HCT116 (cell line): ENCODE results near the gene NACAD. TPM values are rescaled to one million over a fixed set of nuclear protein-coding genes. Genes with fewer than 3 reads are reported as not detected.

ENCODE experiments used
- ATAC-seq: fragments of 200-7000 bp; cut with Tn5 transposase; 2 replicates; pipeline ENCODE4 v1.9.1; 2020; ENCODE audit warnings: mild to moderate bottlenecking, moderate library complexity
- BruUV-seq: library from RNA; stranded (reverse); fragments of 400-500 nt; replicated peaks from 2 replicates; lab custom pipeline; 2021; lab: Mats Ljungman, UMichigan
- CTCF ChIA-PET: fragments of 300-600 bp; sonication (Branson Sonifier 250); formaldehyde crosslinking; loops from one replicate; lab custom pipeline; 2021; ENCODE audit warnings: antibody characterized with exemption; lab: Charles Lee
- POLR2A ChIA-PET: fragments of 300-600, 350-600 bp; sonication (Branson Sonifier 250); formaldehyde crosslinking; loops from one replicate; lab custom pipeline; 2021; ENCODE audit warnings: antibody characterized with exemption; lab: Charles Lee
- RAD21 ChIA-PET, 2 experiments: fragments of 300-600 bp; sonication (Branson Sonifier 250); formaldehyde crosslinking; loops; one replicate each; lab custom pipeline; 2023; ENCODE audit warnings: low total read pairs in 2 of 2; ENCODE audit not compliant: uncharacterized antibody in 2 of 2, unreplicated experiment in 2 of 2, low non-redundant PET in 1 of 2; lab: Charles Lee
- DNase-seq: peaks from one replicate; pipeline ENCODE4 v3.0.0-alpha.2; 2010; ENCODE audit warnings: low read depth, low spot score
- H2AFZ ChIP-seq: fragments of 200-600 bp; shearing (Covaris generic), sonication (generic); 2 replicates; pipeline ENCODE4 v1.6.1; 2017; ENCODE audit warnings: low read depth, mixed run types, mixed read lengths, antibody characterized with exemption, low read length; ENCODE audit not compliant: poor library complexity, severe bottlenecking
- H3K27ac ChIP-seq: 2 replicates; pipeline ENCODE4 v1.5.1; 2012; ENCODE audit warnings: low read depth, low read length
- H3K27me3 ChIP-seq: fragments of 200-600 bp; sonication (generic); 2 replicates; pipeline ENCODE4 v1.6.1; 2016; ENCODE audit warnings: mixed run types, low read length, mixed read lengths; ENCODE audit not compliant: insufficient read depth
- H3K36me3 ChIP-seq, 2 experiments: fragments of 200-500 bp in 1 of 2; fragments of 200-600 bp in 1 of 2; sonication (Bioruptor generic) in 1 of 2; sonication (generic) in 1 of 2; 2 replicates each; pipeline versions ENCODE4 v1.5.1 to v1.6.1; 2014 to 2016; ENCODE audit warnings: low read length in 2 of 2, inconsistent platforms in 1 of 2, mixed read lengths in 1 of 2, mixed run types in 1 of 2; ENCODE audit not compliant: insufficient read depth in 2 of 2, control insufficient read depth in 1 of 2
- H3K4me1 ChIP-seq, 2 experiments: fragments of 200-600 bp in 1 of 2; sonication (generic) in 1 of 2; 2 replicates each; pipeline versions ENCODE4 v1.5.1 to v1.6.1; 2012 to 2017; ENCODE audit warnings: low read length in 2 of 2, inconsistent platforms in 1 of 2, mild to moderate bottlenecking in 1 of 2, mixed read lengths in 1 of 2, mixed run types in 1 of 2, moderate library complexity in 1 of 2; ENCODE audit not compliant: insufficient read depth in 2 of 2, control insufficient read depth in 1 of 2
- H3K4me2 ChIP-seq: fragments of 200-600 bp; sonication (generic); 2 replicates; pipeline ENCODE4 v1.6.1; 2017; ENCODE audit warnings: mixed run types, low read length, mixed read lengths
- H3K4me3 ChIP-seq, 2 experiments: fragments of 200-600 bp in 1 of 2; sonication (generic) in 1 of 2; replicated peaks in 1 of 2; 2 replicates each; pipeline ENCODE4 v1.5.1; 2011 to 2016; ENCODE audit warnings: low read length in 2 of 2, control low read depth in 1 of 2, low read depth in 1 of 2, mild to moderate bottlenecking in 1 of 2, mixed read lengths in 1 of 2, mixed run types in 1 of 2
- H3K79me2 ChIP-seq: fragments of 200-600 bp; sonication (generic); 2 replicates; pipeline ENCODE4 v1.6.1; 2017; ENCODE audit warnings: mild to moderate bottlenecking, mixed run types, low read length, moderate library complexity, mixed read lengths; ENCODE audit not compliant: insufficient read depth
- H3K9ac ChIP-seq: fragments of 200-600 bp; sonication (generic); 2 replicates; pipeline ENCODE4 v1.6.1; 2016; ENCODE audit warnings: low read length, mixed read lengths
- H3K9me2 ChIP-seq: fragments of 200-600 bp; sonication (generic), shearing (Covaris generic); 2 replicates; pipeline ENCODE4 v1.6.1; 2017; ENCODE audit warnings: mixed run types, mild to moderate bottlenecking, moderate library complexity; ENCODE audit not compliant: insufficient read depth
- H3K9me3 ChIP-seq, 2 experiments: fragments of 200-500 bp in 1 of 2; fragments of 200-600 bp in 1 of 2; sonication (Bioruptor generic) in 1 of 2; sonication (generic) in 1 of 2; 2 replicates each; pipeline ENCODE4 v1.6.1; 2014 to 2017; ENCODE audit warnings: low read length in 2 of 2, mixed read lengths in 2 of 2, inconsistent platforms in 1 of 2, low read depth in 1 of 2, mild to moderate bottlenecking in 1 of 2, mixed run types in 1 of 2, moderate library complexity in 1 of 2; ENCODE audit not compliant: control insufficient read depth in 1 of 2, insufficient read depth in 1 of 2
- H4K20me1 ChIP-seq: fragments of 200-600 bp; sonication (generic), shearing (Covaris generic); 2 replicates; pipeline ENCODE4 v1.6.1; 2017; ENCODE audit warnings: mixed run types, mild to moderate bottlenecking, moderate library complexity; ENCODE audit not compliant: insufficient read depth
- ATF3 ChIP-seq: IDR thresholded peaks from 2 replicates; pipeline ENCODE4 v1.6.1; 2012
- CBX3 ChIP-seq: IDR thresholded peaks from 2 replicates; pipeline ENCODE4 v1.6.1; 2012; ENCODE audit warnings: low read depth
- CEBPB ChIP-seq: IDR thresholded peaks from 2 replicates; pipeline ENCODE4 v1.6.1; 2012; ENCODE audit warnings: low read depth
- CTCF ChIP-seq, 3 experiments: fragments of 200-600 bp in 1 of 3; sonication (generic) in 1 of 3; IDR thresholded peaks in 2 of 3; conservative IDR thresholded peaks in 1 of 3; 2 replicates each; pipeline ENCODE4 v1.5.1; 2012 to 2017; ENCODE audit warnings: low read depth in 2 of 3, low read length in 2 of 3, antibody characterized with exemption in 1 of 3, borderline replicate concordance in 1 of 3, control low read depth in 1 of 3, mild to moderate bottlenecking in 1 of 3, mixed read lengths in 1 of 3, mixed run types in 1 of 3, moderate library complexity in 1 of 3; ENCODE audit not compliant: insufficient read depth in 1 of 3
- EGR1 ChIP-seq: IDR thresholded peaks from 2 replicates; pipeline ENCODE4 v1.6.1; 2012; ENCODE audit warnings: low read depth
- ELF1 ChIP-seq: IDR thresholded peaks from 2 replicates; pipeline ENCODE4 v1.6.1; 2012; ENCODE audit warnings: low read depth, borderline replicate concordance
- EZH2phosphoT487 ChIP-seq: fragments of 200-600 bp; IDR thresholded peaks from 2 replicates; pipeline ENCODE4 v1.6.1; 2018; ENCODE audit warnings: antibody characterized with exemption, borderline replicate concordance
- MAX ChIP-seq: IDR thresholded peaks from 2 replicates; pipeline ENCODE4 v1.6.1; 2012
- POLR2A ChIP-seq: IDR thresholded peaks from 2 replicates; pipeline ENCODE4 v1.7.0; 2011; ENCODE audit warnings: borderline replicate concordance; ENCODE audit not compliant: insufficient read depth, insufficient read length; ENCODE audit errors: extremely low read depth
- POLR2AphosphoS5 ChIP-seq: IDR thresholded peaks from 2 replicates; pipeline ENCODE4 v1.6.1; 2011; ENCODE audit warnings: mild to moderate bottlenecking, low read depth, low read length, moderate library complexity
- SIN3A ChIP-seq: IDR thresholded peaks from 2 replicates; pipeline ENCODE4 v1.6.1; 2012; ENCODE audit warnings: low read depth
- SP1 ChIP-seq: IDR thresholded peaks from 2 replicates; pipeline ENCODE4 v1.6.1; 2012; ENCODE audit warnings: low read depth
- TCF7L2 ChIP-seq: IDR thresholded peaks from 2 replicates; pipeline ENCODE4 v1.7.0; 2011; ENCODE audit warnings: borderline replicate concordance, inconsistent platforms; ENCODE audit not compliant: insufficient read depth, insufficient read length; ENCODE audit errors: extremely low read depth
- ZBTB33 ChIP-seq: IDR thresholded peaks from 2 replicates; pipeline ENCODE4 v1.6.1; 2011; ENCODE audit warnings: mild to moderate bottlenecking, low read length, moderate library complexity; ENCODE audit not compliant: insufficient replicate concordance; ENCODE audit errors: extremely low read depth
- ZFX ChIP-seq: fragments of 450-650 bp; IDR thresholded peaks from 2 replicates; pipeline ENCODE4 v1.6.1; 2017
- ZNF274 ChIP-seq: fragments of 200-500 bp; sonication (Bioruptor generic); IDR thresholded peaks from 2 replicates; pipeline ENCODE4 v1.6.1; 2014; ENCODE audit warnings: mild to moderate bottlenecking, low read depth, low read length, inconsistent platforms
- intact Hi-C: fragments of 100-400 bp; cut with micrococcal nuclease; formaldehyde crosslinking; loops from 2 replicates; pipeline ENCODE4 v1.10.0; 2022
- total RNA-seq: library from RNA; stranded (reverse); gene quantifications from one replicate; pipeline ENCODE4 v1.2.1, GENCODE V29; 2021; ENCODE audit not compliant: unreplicated experiment

Gene NACAD
- total RNA-seq, 1 experiment from 2014 or later, result 0.05 TPM

GRCh38 chr7:45066409-45066808, 22.4 kb downstream of the NACAD start:
- no TSS peak for BruUV-seq
- Histone ChIP-seq H3K9ac (no peak overlapping the region), H3K4me1 (peaks cover 12 to 20% of the 10 kb centered on the region in 2 experiments), H2AFZ (no peak overlapping the region), H3K9me3 (no peaks in the 10 kb centered on the region), H3K4me3 (no peak overlapping the region), H3K79me2 (peaks cover 4% of the 10 kb centered on the region; the same call in 1 of the 2 replicates), H3K27me3 (no peaks in the 10 kb centered on the region), H3K36me3 (no peaks in the 10 kb centered on the region; a peak in 1 of 4 replicates), H4K20me1 (no peaks in the 10 kb centered on the region), H3K9me2 (no peaks in the 10 kb centered on the region), H3K4me2 (no peak overlapping the region), H3K27ac (no peak overlapping the region)
- ChIA-PET POLR2A (no interaction called here), CTCF (no interaction called here), RAD21 (interaction anchor here in 1 of 2 experiments (0.6 kb wide), 1 partner anchor 67 kb away, joined by 6 read pairs; no protein-coding TSS in a partner anchor)
- TF ChIP-seq ZBTB33 (no peak), SP1 (no peak), ATF3 (no peak), TCF7L2 (no peak), SIN3A (no peak), POLR2A (no peak), CTCF (IDR thresholded peaks at IDR 0.05 in 2 of 3, conservative IDR thresholded peaks at IDR 0.05 in 1 of 3; ENCODE audit: borderline replicate concordance in 1 of 3, insufficient read depth in 1 of 3, low read depth in 2 of 3, low read length in 2 of 3) (no peak), EGR1 (no peak), MAX (no peak), ZNF274 (no peak), CEBPB (no peak), POLR2AphosphoS5 (no peak), ZFX (no peak), CBX3 (no peak), EZH2phosphoT487 (no peak), ELF1 (no peak)
- ATAC-seq (no peak), DNase-seq (no peak)
- intact Hi-C loops, result no loop called here
